DOHH2 (cell line): ENCODE measurements around the gene MECP2.
"Not testable (repeated sequence)": the region's sequence is repeated elsewhere in the genome, so short reads cannot be mapped to it uniquely, and the experiment has no call there.

ENCODE experiments used
- H3F3A ChIP-seq: fragments of 200-600 bp; sonication (generic), shearing (Covaris generic); 2 replicates; pipeline ENCODE4 v1.6.0; 2016; ENCODE audit warnings: antibody characterized with exemption, mild to moderate bottlenecking; ENCODE audit not compliant: control insufficient read depth, insufficient read depth
- H3K27ac ChIP-seq: fragments of 200-600 bp; sonication (generic); 2 replicates; pipeline ENCODE4 v1.5.1; 2014; ENCODE audit warnings: low read depth, mild to moderate bottlenecking, low read length, moderate library complexity
- H3K27me3 ChIP-seq: fragments of 200-600 bp; sonication (generic); 2 replicates; pipeline ENCODE4 v1.6.1; 2014; ENCODE audit warnings: mild to moderate bottlenecking, low read length, mixed read lengths; ENCODE audit not compliant: control insufficient read depth
- H3K36me3 ChIP-seq: fragments of 200-600 bp; sonication (generic); 2 replicates; pipeline ENCODE4 v1.6.1; 2014; ENCODE audit warnings: mild to moderate bottlenecking, low read length, moderate library complexity, mixed read lengths; ENCODE audit not compliant: control insufficient read depth
- H3K4me1 ChIP-seq: fragments of 200-600 bp; sonication (generic); 2 replicates; pipeline ENCODE4 v1.6.1; 2014; ENCODE audit warnings: mild to moderate bottlenecking, low read length, mixed read lengths; ENCODE audit not compliant: control insufficient read depth
- H3K4me2 ChIP-seq: fragments of 200-600 bp; sonication (generic); 2 replicates; pipeline ENCODE4 v1.6.0; 2014; ENCODE audit warnings: mild to moderate bottlenecking, low read length, moderate library complexity
- H3K4me3 ChIP-seq: fragments of 200-600 bp; sonication (generic); 2 replicates; pipeline ENCODE4 v1.5.1; 2014; ENCODE audit warnings: mild to moderate bottlenecking, low read length, mixed read lengths
- H3K79me2 ChIP-seq: fragments of 200-600 bp; sonication (generic); 2 replicates; pipeline ENCODE4 v1.6.1; 2014; ENCODE audit warnings: mild to moderate bottlenecking, low read length, mixed read lengths; ENCODE audit not compliant: control insufficient read depth
- H3K9me2 ChIP-seq: fragments of 200-600 bp; sonication (generic); replicated peaks from 2 replicates; pipeline ENCODE4 v1.6.1; 2014; ENCODE audit warnings: mild to moderate bottlenecking, low read length, mixed read lengths; ENCODE audit not compliant: control insufficient read depth
- H3K9me3 ChIP-seq: fragments of 200-600 bp; sonication (generic); 2 replicates; pipeline ENCODE4 v1.6.1; 2014; ENCODE audit warnings: antibody characterized with exemption, low read length, mixed read lengths; ENCODE audit not compliant: control insufficient read depth, insufficient read depth
- H4K20me1 ChIP-seq: fragments of 200-600 bp; sonication (generic); 2 replicates; pipeline ENCODE4 v1.6.0; 2014; ENCODE audit warnings: low read depth, mild to moderate bottlenecking, antibody characterized with exemption, low read length, moderate library complexity; ENCODE audit not compliant: control insufficient read depth, insufficient read depth
- EZH2phosphoT487 ChIP-seq: fragments of 200-600 bp; sonication (generic); IDR thresholded peaks from 2 replicates; pipeline ENCODE4 v1.6.1; 2017; ENCODE audit warnings: borderline replicate concordance, mild to moderate bottlenecking, antibody characterized with exemption, low read length, moderate library complexity, mixed read lengths
- TF ChIP-seq, protein P1 (sequence below): fragments of 200-600 bp; sonication (generic); IDR thresholded peaks from one replicate; pipeline ENCODE4 v1.5.1; 2014; ENCODE audit warnings: antibody characterized with exemption, mild to moderate bottlenecking, low read depth, low read length; ENCODE audit not compliant: poor library complexity, severe bottlenecking

The MECP2 gene

GRCh38 chrX:153983321-153983801 is 114.2 kb downstream of the MECP2 start:
- Histone ChIP-seq H3K9me2 (no peaks in the 10 kb centered on the region), H3K27me3 (no peaks in the 10 kb centered on the region), H3K4me2 (no peak overlapping the region), H3K79me2 (no peaks in the 10 kb centered on the region), H3K9me3 (no peaks in the 10 kb centered on the region), H4K20me1 (no peaks in the 10 kb centered on the region), H3F3A (no peaks in the 10 kb centered on the region), H3K4me1 (peaks cover 20% of the 10 kb centered on the region), H3K4me3 (no peak overlapping the region), H3K36me3 (no peaks in the 10 kb centered on the region), H3K27ac (no peak overlapping the region)
- TF ChIP-seq EZH2phosphoT487: no peak
- TF ChIP-seq, protein P1, sequence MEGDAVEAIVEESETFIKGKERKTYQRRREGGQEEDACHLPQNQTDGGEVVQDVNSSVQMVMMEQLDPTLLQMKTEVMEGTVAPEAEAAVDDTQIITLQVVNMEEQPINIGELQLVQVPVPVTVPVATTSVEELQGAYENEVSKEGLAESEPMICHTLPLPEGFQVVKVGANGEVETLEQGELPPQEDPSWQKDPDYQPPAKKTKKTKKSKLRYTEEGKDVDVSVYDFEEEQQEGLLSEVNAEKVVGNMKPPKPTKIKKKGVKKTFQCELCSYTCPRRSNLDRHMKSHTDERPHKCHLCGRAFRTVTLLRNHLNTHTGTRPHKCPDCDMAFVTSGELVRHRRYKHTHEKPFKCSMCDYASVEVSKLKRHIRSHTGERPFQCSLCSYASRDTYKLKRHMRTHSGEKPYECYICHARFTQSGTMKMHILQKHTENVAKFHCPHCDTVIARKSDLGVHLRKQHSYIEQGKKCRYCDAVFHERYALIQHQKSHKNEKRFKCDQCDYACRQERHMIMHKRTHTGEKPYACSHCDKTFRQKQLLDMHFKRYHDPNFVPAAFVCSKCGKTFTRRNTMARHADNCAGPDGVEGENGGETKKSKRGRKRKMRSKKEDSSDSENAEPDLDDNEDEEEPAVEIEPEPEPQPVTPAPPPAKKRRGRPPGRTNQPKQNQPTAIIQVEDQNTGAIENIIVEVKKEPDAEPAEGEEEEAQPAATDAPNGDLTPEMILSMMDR: no peak

DNA sequence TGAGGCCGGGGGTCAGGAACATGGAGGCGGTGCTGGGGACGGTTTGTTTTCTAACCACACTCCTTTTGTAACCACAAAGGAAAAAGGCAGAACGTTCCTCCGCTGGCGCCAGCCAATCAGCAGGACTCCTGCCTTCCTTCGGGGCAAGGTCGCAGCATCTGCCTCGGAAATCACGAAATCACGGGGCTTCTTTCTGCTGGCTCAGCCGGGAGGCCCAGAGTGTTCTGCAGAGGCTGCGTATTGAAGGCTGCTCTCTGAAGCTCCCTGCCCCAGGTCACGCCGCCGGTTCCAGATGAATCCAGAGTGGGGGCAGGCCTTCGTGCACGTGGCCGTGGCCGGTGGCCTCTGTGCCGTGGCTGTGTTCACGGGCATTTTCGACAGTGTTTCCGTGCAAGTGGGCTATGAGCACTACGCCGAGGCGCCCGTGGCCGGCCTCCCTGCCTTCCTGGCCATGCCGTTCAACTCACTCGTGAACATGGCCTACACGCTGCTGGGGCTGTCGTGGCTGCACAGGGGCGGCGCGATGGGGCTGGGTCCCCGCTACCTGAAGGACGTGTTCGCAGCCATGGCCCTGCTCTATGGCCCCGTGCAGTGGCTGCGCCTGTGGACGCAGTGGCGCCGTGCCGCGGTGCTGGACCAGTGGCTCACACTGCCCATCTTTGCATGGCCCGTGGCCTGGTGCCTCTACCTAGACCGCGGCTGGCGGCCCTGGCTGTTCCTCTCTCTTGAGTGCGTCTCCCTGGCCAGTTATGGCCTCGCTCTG is 115.6 kb downstream of the MECP2 start:
- Histone ChIP-seq H3K9me2 (no peaks in the 10 kb centered on the region), H3K27me3 (no peaks in the 10 kb centered on the region), H3K4me3 (no peak overlapping the region), H3K4me1 (peaks cover 20% of the 10 kb centered on the region), H4K20me1 (no peaks in the 10 kb centered on the region), H3K9me3 (no peaks in the 10 kb centered on the region), H3K4me2 (no peak overlapping the region), H3K27ac (no peak overlapping the region), H3K79me2 (no peaks in the 10 kb centered on the region), H3K36me3 (no peaks in the 10 kb centered on the region), H3F3A (no peaks in the 10 kb centered on the region)
- TF ChIP-seq EZH2phosphoT487: no peak
- TF ChIP-seq, protein P1: no peak

DNA sequence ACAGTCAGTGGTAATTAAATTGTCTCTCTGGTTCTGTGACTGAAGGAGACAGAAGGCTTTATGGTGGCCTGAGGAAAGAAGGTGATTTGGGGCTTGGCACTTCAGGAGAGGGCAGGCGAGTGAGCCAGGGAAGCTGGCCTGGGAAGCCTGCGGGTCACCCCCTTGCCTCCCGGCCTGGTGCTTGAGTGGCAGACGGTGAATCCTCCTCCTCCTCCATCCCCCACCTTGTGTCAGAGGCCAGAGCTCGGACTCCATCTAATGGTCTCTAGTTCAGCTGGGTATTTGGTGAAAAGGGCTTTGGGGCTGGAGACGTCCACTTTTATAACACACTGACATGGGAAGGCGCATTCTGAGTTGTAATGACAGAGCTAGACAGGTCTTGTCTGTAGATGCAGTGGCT is 116.3 kb downstream of the MECP2 start:
- TF ChIP-seq, protein P1: no peak
- no peak for TF ChIP-seq EZH2phosphoT487

GRCh38 chrX:153980394-153980793 is 117.1 kb downstream of the MECP2 start:
- not testable (repeated sequence) for H3K4me3 ChIP-seq

More for the DNA sequence above, 116.3 kb downstream of the MECP2 start:
- no peak overlapping the region for H3K4me3 ChIP-seq
- no peaks in the 10 kb centered on the region for H3K27me3 ChIP-seq
- no peaks in the 10 kb centered on the region for H3F3A ChIP-seq
- H3K79me2 ChIP-seq: no peaks in the 10 kb centered on the region
- H3K9me3 ChIP-seq: no peaks in the 10 kb centered on the region
- H3K36me3 ChIP-seq: no peaks in the 10 kb centered on the region
- no peak overlapping the region for H3K4me2 ChIP-seq
- H3K27ac ChIP-seq: no peak overlapping the region
- peaks cover 20% of the 10 kb centered on the region for H3K4me1 ChIP-seq
- no peaks in the 10 kb centered on the region for H3K9me2 ChIP-seq
- H4K20me1 ChIP-seq: no peaks in the 10 kb centered on the region

More at GRCh38 chrX:153980394-153980793, 117.1 kb downstream of the MECP2 start:
- not testable (repeated sequence) for H3K9me3 ChIP-seq, H3K79me2 ChIP-seq, H4K20me1 ChIP-seq, H3K36me3 ChIP-seq, H3F3A ChIP-seq, H3K9me2 ChIP-seq, H3K27me3 ChIP-seq, H3K4me2 ChIP-seq, H3K27ac ChIP-seq
- peaks cover 18% of the 10 kb centered on the region for H3K4me1 ChIP-seq
